ENCODE measurements around the gene CUL3.
"Not testable (repeated sequence)": the region's sequence is repeated elsewhere in the genome, so short reads cannot be mapped to it uniquely, and the experiment has no call there.

Gene CUL3

GRCh38 chr2:224532931-224533330 lies 52.2 kb downstream of the CUL3 start:
- no peak for DNase-seq

- no peak for DNase-seq
These were observed 52.7 kb downstream of the CUL3 start for GRCh38 chr2:224532441-224532840.

DNA sequence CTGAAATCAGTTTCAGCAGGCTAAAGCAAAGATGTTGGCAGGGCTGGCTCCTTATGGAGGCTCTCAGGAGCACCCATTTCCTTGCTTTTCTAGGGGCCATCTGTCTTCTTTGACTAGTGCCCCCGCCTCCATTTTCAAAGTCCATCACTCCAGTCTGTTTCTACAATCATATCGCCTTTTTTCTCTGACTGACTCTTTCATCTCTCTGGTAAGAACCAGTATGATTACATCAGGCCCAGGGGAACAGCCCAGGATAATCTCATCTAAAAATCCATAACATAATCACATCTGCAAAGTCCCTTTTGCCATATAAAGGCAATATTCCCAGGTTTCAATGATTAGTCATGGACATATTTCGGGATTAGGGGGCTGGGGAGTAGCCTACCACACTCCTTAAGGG lies 57.0 kb downstream of the CUL3 start:
- no peak for DNase-seq

DNA sequence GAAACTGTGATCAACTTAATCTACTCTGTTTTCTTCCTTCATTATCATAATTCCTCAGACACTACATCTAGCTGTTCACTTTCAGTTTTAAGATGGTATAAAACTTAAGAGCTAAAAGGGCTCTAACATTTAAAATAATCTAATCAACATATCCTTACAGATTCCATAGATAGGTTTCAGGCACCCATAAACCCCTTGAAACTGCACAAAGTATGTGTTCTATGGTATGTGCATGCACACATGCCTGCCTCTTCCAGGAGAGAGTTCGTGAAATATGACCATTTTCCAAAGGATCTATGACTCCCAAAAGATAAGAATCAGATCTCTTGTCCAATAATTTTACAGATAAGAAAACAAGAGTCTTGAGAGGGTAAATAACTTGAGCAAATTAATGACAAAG lies 59.4 kb downstream of the CUL3 start:
- no peak for DNase-seq

- no peak for DNase-seq
These were observed 60.5 kb downstream of the CUL3 start for GRCh38 chr2:224524657-224525056.

GRCh38 chr2:224523626-224524577 lies 61.3 kb downstream of the CUL3 start:
- DNase-seq = no peak

DNA sequence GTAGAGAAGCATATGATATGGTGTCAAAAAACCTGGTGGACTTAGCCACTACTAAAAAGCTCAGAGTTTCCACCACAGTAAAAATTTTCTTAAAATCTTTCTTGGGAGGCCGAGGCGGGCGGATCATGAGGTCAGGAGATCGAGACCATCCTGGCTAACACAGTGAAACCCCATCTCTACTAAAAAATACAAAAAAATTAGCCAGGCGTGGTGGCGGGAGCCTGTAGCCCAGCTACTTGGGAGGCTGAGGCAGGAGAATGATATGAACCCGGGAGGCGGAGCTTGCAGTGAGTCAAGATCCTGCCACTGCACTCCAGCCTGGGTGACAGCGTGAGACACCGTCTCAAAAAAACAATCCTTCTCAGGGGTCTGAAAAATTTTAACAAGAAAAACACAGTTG lies 62.7 kb downstream of the CUL3 start:
- not testable (repeated sequence) for DNase-seq

DNA sequence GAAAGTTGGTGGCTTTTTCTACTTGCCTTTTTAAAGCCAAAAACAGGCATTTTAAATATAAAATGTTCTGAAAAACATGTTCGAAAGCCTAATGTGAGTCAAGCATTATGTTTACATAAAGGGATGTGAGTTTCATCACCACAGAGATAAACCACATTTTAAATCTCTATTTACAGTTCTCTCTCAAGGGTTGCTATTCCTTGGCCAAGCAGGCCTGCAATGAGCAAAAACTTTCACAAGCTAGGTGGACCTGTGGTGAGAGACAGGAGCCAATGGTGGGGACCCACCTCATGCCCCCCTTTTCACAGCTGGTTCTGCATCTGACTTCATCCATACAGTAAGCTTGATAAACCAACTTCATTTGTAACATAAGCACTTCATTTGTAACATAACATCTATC lies 65.1 kb downstream of the CUL3 start:
- no peak for DNase-seq

DNA sequence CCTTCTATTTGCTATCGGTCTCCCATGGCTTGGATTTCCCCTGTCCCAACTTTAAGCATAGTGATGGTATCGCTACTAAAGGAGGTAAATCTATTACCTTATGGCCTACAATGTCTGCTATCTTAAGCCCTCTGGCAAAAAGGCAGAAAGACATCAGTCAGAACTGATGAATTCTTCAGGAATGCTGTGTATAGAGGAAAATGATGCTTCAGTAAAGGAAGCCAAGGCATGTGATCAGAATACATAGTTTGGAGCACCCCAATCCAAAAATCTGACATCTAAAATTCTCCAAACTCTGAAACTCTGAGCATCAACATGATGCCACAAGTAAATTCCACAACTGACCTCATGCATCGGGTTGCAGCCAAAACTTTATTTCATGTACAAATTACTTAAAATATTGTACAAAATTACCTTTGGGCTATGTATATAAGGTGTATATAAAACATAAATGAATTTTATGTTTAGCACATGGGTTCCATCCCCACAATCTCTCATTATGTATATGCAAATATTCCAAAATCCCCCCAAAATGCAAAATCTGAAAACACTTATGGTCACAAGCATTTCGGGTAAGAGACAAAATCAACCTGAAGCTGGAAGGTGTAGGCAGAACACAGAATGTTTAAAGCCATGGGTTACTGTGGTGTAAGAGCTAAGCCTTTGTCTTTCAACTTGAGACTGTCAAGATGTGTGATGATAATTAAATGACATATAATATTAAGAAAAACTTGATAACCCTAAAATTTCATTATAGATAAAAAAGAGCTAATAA lies 66.2 kb downstream of the CUL3 start:
- no peak for DNase-seq

GRCh38 chr2:224517963-224518362 lies 67.2 kb downstream of the CUL3 start:
- DNase-seq = no peak

DNA sequence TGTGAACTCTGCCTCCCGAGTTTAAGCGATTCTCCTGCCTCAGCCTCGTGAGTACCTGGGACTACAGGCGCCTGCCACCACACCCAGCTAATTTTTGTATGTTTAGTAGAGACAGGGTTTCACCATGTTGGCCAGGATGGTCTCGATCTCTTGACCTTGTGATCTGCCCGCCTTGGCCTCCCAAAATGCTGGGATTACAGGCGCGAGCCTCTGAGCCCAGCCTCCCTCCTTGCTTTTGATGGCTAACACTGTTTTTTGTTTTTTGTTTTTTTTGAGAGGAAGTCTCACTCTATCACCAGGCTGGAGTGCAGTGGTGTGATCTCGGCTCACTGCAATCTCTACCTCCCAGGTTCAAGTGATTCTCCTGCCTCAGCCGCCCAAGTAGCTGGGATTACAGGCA lies 68.8 kb downstream of the CUL3 start:
- DNase-seq = not testable (repeated sequence)

DNA sequence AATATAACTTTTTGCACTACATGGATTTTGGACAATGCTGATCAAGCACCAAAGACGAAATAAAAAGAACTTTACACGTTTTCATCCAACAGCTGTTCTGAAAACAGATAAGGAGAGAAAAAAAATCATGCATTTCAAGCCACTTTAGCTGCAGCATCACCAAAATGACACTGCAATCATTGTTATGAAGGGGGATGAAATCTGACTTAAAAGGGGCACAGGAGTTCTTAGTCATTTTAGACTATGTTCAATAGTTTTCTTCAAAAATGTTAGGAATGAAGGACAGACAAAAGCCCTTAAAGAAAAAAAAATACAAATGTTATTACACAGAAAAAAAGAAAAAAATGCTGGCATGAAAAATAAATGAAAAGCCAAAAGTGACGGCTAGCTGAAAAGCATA lies 71.2 kb downstream of the CUL3 start:
- DNase-seq = no peak

GRCh38 chr2:224507789-224508188 lies 77.4 kb downstream of the CUL3 start:
- DNase-seq = no peak

DNA sequence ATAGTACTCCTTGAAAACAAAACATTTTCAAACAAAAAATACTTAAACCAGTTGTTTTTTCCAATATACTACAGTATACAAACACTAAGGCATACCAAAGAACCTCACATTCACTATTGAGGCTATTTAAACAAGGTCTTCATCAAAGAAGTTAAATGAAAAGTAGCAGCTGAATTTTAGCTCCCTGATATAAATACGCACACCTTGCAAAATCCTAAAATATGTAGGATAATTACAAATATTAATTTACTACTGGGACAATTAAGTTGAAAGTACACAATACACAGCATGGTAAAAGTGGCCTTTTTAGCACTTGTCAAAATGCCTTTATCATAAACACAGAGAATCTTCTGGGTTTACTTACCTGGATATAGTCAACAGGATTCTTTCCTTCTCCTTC lies 78.7 kb downstream of the CUL3 start:
- DNase-seq = no peak

DNA sequence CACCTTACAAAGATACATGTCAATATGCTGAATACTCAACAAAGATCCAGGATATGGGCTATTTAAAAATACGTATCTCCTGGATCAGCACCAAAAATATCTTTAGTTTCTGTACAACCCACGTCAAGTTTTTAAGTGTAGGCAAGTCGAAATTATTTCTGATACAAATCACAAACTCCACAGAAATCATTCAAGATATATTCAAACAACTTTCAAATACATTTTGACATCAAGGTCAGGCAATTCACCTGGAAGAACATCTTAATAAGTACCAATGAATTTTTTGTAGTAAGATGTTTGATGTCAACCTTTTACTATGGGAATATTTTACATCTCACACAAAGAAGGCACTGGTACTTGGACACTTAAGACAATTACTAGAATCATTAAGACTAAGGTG lies 86.2 kb downstream of the CUL3 start:
- no peak for DNase-seq

GRCh38 chr2:224492531-224492930 lies 92.6 kb downstream of the CUL3 start:
- DNase-seq = no peak

DNA sequence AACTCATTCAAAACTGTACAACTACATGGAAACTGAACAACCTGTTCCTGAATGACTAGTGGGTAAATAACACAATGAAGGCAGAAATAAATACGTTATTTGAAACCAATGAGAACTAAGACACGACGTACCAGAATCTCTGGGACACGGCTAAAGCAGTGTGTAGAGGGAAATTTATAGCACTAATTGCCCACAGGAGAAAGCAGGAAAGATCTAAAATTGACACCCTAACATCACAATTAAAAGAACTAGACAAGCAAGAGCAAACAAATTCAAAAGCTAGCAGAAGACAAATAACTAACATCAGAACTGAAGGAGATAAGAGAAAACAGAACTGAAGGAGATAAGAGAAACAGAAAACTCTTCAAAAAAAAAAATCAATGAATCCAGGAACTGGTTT lies 97.2 kb downstream of the CUL3 start:
- not testable (repeated sequence) for DNase-seq

- DNase-seq = not testable (repeated sequence)
These were observed 99.8 kb downstream of the CUL3 start for GRCh38 chr2:224485081-224486014.

DNA sequence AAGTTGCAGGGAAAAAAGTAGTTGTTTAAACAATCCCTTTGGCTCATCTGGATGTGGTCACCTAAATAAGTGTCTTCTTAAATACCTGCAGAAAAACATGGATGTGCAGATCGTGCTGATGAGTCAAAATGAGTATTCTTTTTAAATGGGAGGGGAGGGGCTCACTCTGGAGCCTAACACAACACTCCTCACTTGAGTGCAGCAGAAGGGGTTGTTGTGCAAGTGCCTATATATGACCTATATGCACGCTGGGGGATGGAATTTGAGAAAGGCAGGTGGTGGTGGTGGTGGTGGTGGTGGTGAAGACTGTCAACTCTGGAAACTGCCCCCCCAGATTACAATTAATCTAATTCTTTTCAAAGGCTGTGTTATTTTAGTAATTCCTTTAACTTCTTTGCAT lies 105.3 kb downstream of the CUL3 start:
- no peak for DNase-seq

- DNase-seq = no peak
These were observed 112.3 kb downstream of the CUL3 start for GRCh38 chr2:224472827-224473226.

GRCh38 chr2:224472137-224472536 lies 113.0 kb downstream of the CUL3 start:
- DNase-seq = no peak

DNA sequence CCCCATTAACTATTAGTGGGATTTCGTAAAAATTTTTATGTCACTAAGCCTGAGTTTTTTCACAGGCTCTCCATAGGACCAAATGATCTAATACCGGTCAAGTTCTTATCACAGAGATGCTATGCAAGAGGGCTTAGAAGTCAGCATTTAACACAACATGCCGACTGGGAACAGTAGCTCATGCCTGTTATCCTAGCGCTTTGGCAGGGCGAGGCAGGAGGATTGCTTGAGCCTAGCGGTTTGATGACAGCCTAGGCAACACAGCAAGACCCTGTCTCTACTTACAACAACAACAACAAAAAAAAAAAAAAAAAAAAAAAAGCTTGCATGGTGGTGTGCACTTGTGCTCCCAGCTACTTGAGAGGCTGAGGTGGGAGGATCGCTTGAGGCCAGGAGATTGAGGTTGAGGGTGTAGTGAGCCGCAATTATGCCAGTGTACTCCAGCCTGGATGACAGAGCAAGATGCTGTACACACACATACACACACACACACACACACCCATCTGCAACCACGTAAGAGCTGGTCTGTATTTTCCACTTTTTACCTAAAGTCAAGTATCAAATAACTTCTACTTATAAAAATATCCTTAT lies 115.7 kb downstream of the CUL3 start:
- DNase-seq = no peak
